DMS153 (cell line): Measurements from ENCODE around the gene IGSF1.

ENCODE experiments used
- DNase-seq: peaks from one replicate; lab custom pipeline; 2025; lab: John Stamatoyannopoulos, UW

Gene IGSF1

GRCh38 chrX:131288738-131289511 lies at the start of gene IGSF1:
TSS of gene IGSF1 (minus strand) at chrX:131289306. CDS start at chrX:131286674, 2,632 bp downstream.
- no peak for DNase-seq

GRCh38 chrX:131332331-131332730 lies 43.2 kb upstream of the IGSF1 start:
- DNase-seq: no peak

- no peak for DNase-seq
These were observed 42.0 kb upstream of the IGSF1 start for GRCh38 chrX:131331152-131331551.

GRCh38 chrX:131330735-131331134 lies 41.6 kb upstream of the IGSF1 start:
- DNase-seq: no peak

GRCh38 chrX:131322651-131323050 lies 33.5 kb upstream of the IGSF1 start:
- DNase-seq: no peak

- no peak for DNase-seq
These were observed 28.2 kb upstream of the IGSF1 start for GRCh38 chrX:131317326-131317725.

GRCh38 chrX:131316260-131316659 lies 27.2 kb upstream of the IGSF1 start:
- DNase-seq: no peak

GRCh38 chrX:131308980-131309379 lies 19.9 kb upstream of the IGSF1 start:
- no peak for DNase-seq

GRCh38 chrX:131306601-131307000 lies 17.5 kb upstream of the IGSF1 start:
- no peak for DNase-seq

GRCh38 chrX:131305926-131306325 lies 16.8 kb upstream of the IGSF1 start:
- DNase-seq: no peak

GRCh38 chrX:131302701-131303100 lies 13.6 kb upstream of the IGSF1 start:
- DNase-seq: no peak

- no peak for DNase-seq
These were observed 12.0 kb upstream of the IGSF1 start for GRCh38 chrX:131301155-131301554.

GRCh38 chrX:131298846-131299245 lies 9.7 kb upstream of the IGSF1 start:
- DNase-seq: no peak

GRCh38 chrX:131298036-131298435 lies 8.9 kb upstream of the IGSF1 start:
- DNase-seq: no peak

- no peak for DNase-seq
These were observed 421 bp upstream of the IGSF1 start for GRCh38 chrX:131289527-131289926.

- no peak for DNase-seq
These were observed 918 bp downstream of the IGSF1 start for GRCh38 chrX:131288188-131288587.

- DNase-seq: no peak
These were observed 1.4 kb downstream of the IGSF1 start for GRCh38 chrX:131287560-131288179.

GRCh38 chrX:131279617-131280016 lies 9.5 kb downstream of the IGSF1 start:
- no peak for DNase-seq

- no peak for DNase-seq
These were observed 9.9 kb downstream of the IGSF1 start for GRCh38 chrX:131279197-131279596.

- no peak for DNase-seq
These were observed 11.5 kb downstream of the IGSF1 start for GRCh38 chrX:131277543-131278136.

- no peak for DNase-seq
These were observed 16.1 kb downstream of the IGSF1 start for GRCh38 chrX:131273011-131273410.

GRCh38 chrX:131271826-131272225 lies 17.3 kb downstream of the IGSF1 start:
- DNase-seq: no peak

GRCh38 chrX:131271274-131271673 lies 17.8 kb downstream of the IGSF1 start:
- no peak for DNase-seq
